Erythroblast (primary cell): Measurements from ENCODE around the gene TICAM1.
"Not testable (repeated sequence)": the region's sequence is repeated elsewhere in the genome, so short reads cannot be mapped to it uniquely, and the experiment has no call there.

ENCODE experiments used
- GATA1 ChIP-seq: IDR thresholded peaks from 2 replicates; pipeline ENCODE4 v1.6.1; 2011; ENCODE audit warnings: low read depth, mild to moderate bottlenecking, control low read depth, low read length, moderate library complexity
- POLR2A ChIP-seq: IDR thresholded peaks from 2 replicates; pipeline ENCODE4 v1.6.1; 2011; ENCODE audit warnings: mild to moderate bottlenecking, low read length

GRCh38 chr19:4786412-4787016 lies 45.0 kb downstream of the TICAM1 start:
- TF ChIP-seq POLR2A, GATA1: not testable (repeated sequence)
